ENCODE results near the gene ARHGEF33. TPM values are rescaled to one million over a fixed set of nuclear protein-coding genes. Genes with fewer than 3 reads are reported as not detected.

The ARHGEF33 gene
- total and polyA plus RNA-seq, 2 experiments from 2014 or later = 0.10 to 1.8 TPM

GRCh38 chr2:38871432-38871831, 18.2 kb upstream of the ARHGEF33 start:
- Histone ChIP-seq H3K27ac (ENCODE audit: low read depth) (no peak overlapping the region), H3K9me2 (ENCODE audit: insufficient read depth) (no peaks in the 10 kb centered on the region), H2AFZ (no peak overlapping the region), H3K27me3 (ENCODE audit: insufficient read depth) (no peaks in the 10 kb centered on the region), H3K4me1 (ENCODE audit: insufficient read depth) (peaks cover 8% of the 10 kb centered on the region), H3K79me2 (replicated peaks; ENCODE audit: insufficient read depth) (peaks cover 67% of the 10 kb centered on the region), H4K20me1 (replicated peaks; ENCODE audit: insufficient read depth) (no peaks in the 10 kb centered on the region; the same call in none of the 2 replicates), H3K4me2 (no peak overlapping the region), H3K36me3 (ENCODE audit: insufficient read depth) (no peaks in the 10 kb centered on the region), H3F3A (replicated peaks; ENCODE audit: low read depth) (no peaks in the 10 kb centered on the region; the same call in 1 of the 2 replicates), H3K4me3 (no peak overlapping the region)
- peaks cover 7% of the 10 kb centered on the region for H3K36me3 Mint-ChIP-seq (ENCODE audit: low read depth)
- no peak for DNase-seq (ENCODE audit: low spot score)
- no peak overlapping the region for H3K27ac Mint-ChIP-seq
- peaks cover 12% of the 10 kb centered on the region for H3K4me1 Mint-ChIP-seq
- no peak for TF ChIP-seq ZNF462 (CRISPR knock-in tag; IDR thresholded peaks at IDR 0.05)
- no peak for TF ChIP-seq NANOG (IDR thresholded peaks at IDR 0.05; ENCODE audit: borderline replicate concordance)
- TF ChIP-seq ZNF331 (CRISPR knock-in tag; IDR thresholded peaks at IDR 0.05; ENCODE audit: low read depth) = no peak
- TF ChIP-seq CREB1 (CRISPR knock-in tag; IDR thresholded peaks at IDR 0.05; ENCODE audit: low read depth) = no peak
- no peak for TF ChIP-seq ETS1 (IDR thresholded peaks at IDR 0.05)
- no peak for TF ChIP-seq JUNB (IDR thresholded peaks at IDR 0.05; ENCODE audit: unreplicated experiment)
- peaks cover 2% of the 10 kb centered on the region for H3K27me3 Mint-ChIP-seq (ENCODE audit: insufficient read depth, low read depth, poor library complexity)
- H3K4me3 Mint-ChIP-seq = no peak overlapping the region
- no peak for ATAC-seq
- H3K9me3 Mint-ChIP-seq = peaks cover 2% of the 10 kb centered on the region; the same call in 2 of the 3 replicates

Data from GM23338 (cell line).